ENCODE results near the gene SMIM22. TPM values are rescaled to one million over a fixed set of nuclear protein-coding genes. Genes with fewer than 3 reads are reported as not detected.

SMIM22 gene
- total and polyA plus RNA-seq, 2 of the 8 experiments (the other 6 are each of a cell fraction or from before 2014, with no cell fraction given), result not detected

DNA sequence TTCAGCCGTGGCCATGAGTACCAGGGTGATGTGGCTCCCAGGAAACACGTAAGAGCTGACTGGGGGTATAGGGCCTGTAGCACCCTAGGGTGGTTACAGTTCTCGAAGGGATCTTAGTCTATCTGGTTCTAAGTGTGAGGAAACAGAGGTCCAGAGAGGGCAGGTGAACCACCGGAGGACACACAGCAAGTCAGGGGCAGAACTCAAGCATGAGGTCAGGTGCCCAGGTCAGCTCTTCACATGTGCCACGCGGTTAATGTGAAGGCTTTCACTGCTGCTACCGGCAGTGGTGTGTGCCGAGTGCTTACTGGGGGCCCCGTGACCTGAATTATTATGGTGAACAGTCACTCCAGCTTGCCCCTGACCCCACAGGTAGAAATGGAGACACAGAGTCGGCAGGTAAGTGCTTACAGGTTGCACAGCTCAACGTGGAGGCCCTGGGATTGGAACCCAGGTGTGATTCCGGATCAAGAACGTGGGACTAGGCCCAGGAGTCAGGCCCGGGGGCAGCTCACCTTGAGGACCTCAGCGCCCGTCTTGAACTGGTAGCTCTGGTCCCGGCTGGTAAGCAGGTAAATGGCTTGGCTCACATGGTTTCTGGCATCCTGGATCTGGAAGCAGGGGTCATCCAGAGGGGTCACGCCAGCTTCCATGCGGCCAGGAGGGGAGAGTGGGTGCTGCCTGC lies 4.1 kb downstream of the SMIM22 start (continued):
- TF ChIP-seq, protein P1, sequence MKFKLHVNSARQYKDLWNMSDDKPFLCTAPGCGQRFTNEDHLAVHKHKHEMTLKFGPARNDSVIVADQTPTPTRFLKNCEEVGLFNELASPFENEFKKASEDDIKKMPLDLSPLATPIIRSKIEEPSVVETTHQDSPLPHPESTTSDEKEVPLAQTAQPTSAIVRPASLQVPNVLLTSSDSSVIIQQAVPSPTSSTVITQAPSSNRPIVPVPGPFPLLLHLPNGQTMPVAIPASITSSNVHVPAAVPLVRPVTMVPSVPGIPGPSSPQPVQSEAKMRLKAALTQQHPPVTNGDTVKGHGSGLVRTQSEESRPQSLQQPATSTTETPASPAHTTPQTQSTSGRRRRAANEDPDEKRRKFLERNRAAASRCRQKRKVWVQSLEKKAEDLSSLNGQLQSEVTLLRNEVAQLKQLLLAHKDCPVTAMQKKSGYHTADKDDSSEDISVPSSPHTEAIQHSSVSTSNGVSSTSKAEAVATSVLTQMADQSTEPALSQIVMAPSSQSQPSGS (IDR thresholded peaks at IDR 0.05; ENCODE audit: low read length), result no peak
- no peak for TF ChIP-seq SP2 (IDR thresholded peaks at IDR 0.05; ENCODE audit: low read length)
- no peak for TF ChIP-seq KDM5A (IDR thresholded peaks at IDR 0.05; ENCODE audit: low read length)
- no peak for TF ChIP-seq JUND (IDR thresholded peaks at IDR 0.05; ENCODE audit: low read length)
- TF ChIP-seq TBP (IDR thresholded peaks at IDR 0.05; ENCODE audit: low read depth, low read length), result no peak
- no peak for TF ChIP-seq SUZ12 (IDR thresholded peaks at IDR 0.05; ENCODE audit: low read length)
- no peak for TF ChIP-seq ZNF274 (IDR thresholded peaks at IDR 0.05; ENCODE audit: borderline replicate concordance, extremely low read depth, low read length)
- no peak for TF ChIP-seq PHF8 (conservative IDR thresholded peaks at IDR 0.05; ENCODE audit: low read depth, low read length)
- TF ChIP-seq, protein P2, sequence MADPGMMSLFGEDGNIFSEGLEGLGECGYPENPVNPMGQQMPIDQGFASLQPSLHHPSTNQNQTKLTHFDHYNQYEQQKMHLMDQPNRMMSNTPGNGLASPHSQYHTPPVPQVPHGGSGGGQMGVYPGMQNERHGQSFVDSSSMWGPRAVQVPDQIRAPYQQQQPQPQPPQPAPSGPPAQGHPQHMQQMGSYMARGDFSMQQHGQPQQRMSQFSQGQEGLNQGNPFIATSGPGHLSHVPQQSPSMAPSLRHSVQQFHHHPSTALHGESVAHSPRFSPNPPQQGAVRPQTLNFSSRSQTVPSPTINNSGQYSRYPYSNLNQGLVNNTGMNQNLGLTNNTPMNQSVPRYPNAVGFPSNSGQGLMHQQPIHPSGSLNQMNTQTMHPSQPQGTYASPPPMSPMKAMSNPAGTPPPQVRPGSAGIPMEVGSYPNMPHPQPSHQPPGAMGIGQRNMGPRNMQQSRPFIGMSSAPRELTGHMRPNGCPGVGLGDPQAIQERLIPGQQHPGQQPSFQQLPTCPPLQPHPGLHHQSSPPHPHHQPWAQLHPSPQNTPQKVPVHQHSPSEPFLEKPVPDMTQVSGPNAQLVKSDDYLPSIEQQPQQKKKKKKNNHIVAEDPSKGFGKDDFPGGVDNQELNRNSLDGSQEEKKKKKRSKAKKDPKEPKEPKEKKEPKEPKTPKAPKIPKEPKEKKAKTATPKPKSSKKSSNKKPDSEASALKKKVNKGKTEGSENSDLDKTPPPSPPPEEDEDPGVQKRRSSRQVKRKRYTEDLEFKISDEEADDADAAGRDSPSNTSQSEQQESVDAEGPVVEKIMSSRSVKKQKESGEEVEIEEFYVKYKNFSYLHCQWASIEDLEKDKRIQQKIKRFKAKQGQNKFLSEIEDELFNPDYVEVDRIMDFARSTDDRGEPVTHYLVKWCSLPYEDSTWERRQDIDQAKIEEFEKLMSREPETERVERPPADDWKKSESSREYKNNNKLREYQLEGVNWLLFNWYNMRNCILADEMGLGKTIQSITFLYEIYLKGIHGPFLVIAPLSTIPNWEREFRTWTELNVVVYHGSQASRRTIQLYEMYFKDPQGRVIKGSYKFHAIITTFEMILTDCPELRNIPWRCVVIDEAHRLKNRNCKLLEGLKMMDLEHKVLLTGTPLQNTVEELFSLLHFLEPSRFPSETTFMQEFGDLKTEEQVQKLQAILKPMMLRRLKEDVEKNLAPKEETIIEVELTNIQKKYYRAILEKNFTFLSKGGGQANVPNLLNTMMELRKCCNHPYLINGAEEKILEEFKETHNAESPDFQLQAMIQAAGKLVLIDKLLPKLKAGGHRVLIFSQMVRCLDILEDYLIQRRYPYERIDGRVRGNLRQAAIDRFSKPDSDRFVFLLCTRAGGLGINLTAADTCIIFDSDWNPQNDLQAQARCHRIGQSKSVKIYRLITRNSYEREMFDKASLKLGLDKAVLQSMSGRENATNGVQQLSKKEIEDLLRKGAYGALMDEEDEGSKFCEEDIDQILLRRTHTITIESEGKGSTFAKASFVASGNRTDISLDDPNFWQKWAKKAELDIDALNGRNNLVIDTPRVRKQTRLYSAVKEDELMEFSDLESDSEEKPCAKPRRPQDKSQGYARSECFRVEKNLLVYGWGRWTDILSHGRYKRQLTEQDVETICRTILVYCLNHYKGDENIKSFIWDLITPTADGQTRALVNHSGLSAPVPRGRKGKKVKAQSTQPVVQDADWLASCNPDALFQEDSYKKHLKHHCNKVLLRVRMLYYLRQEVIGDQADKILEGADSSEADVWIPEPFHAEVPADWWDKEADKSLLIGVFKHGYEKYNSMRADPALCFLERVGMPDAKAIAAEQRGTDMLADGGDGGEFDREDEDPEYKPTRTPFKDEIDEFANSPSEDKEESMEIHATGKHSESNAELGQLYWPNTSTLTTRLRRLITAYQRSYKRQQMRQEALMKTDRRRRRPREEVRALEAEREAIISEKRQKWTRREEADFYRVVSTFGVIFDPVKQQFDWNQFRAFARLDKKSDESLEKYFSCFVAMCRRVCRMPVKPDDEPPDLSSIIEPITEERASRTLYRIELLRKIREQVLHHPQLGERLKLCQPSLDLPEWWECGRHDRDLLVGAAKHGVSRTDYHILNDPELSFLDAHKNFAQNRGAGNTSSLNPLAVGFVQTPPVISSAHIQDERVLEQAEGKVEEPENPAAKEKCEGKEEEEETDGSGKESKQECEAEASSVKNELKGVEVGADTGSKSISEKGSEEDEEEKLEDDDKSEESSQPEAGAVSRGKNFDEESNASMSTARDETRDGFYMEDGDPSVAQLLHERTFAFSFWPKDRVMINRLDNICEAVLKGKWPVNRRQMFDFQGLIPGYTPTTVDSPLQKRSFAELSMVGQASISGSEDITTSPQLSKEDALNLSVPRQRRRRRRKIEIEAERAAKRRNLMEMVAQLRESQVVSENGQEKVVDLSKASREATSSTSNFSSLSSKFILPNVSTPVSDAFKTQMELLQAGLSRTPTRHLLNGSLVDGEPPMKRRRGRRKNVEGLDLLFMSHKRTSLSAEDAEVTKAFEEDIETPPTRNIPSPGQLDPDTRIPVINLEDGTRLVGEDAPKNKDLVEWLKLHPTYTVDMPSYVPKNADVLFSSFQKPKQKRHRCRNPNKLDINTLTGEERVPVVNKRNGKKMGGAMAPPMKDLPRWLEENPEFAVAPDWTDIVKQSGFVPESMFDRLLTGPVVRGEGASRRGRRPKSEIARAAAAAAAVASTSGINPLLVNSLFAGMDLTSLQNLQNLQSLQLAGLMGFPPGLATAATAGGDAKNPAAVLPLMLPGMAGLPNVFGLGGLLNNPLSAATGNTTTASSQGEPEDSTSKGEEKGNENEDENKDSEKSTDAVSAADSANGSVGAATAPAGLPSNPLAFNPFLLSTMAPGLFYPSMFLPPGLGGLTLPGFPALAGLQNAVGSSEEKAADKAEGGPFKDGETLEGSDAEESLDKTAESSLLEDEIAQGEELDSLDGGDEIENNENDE (IDR thresholded peaks at IDR 0.05; ENCODE audit: insufficient replicate concordance, low read length), result no peak

Data from H1 (cell line).